BLaER1 treated with 17β-estradiol and CSF1 and Interleukin-3, amounts not matched to agents 10 nM and 100 nM (cell line): ENCODE data around the gene GRID1.

Source experiments
- H3K27ac ChIP-seq, 11 experiments: shearing (Covaris generic); formaldehyde crosslinking; 2 replicates each; pipeline ENCODE4 v1.8.1; 2022
- H3K27me3 ChIP-seq, 11 experiments: shearing (Covaris generic); formaldehyde crosslinking; 2 replicates each; pipeline ENCODE4 v1.8.1; 2022
- H3K36me3 ChIP-seq, 11 experiments: shearing (Covaris generic); formaldehyde crosslinking; 2 replicates each; pipeline ENCODE4 v1.8.1; 2022
- H3K4me1 ChIP-seq, 10 experiments: shearing (Covaris generic); formaldehyde crosslinking; 2 replicates each; pipeline ENCODE4 v1.8.1; 2022
- H3K4me2 ChIP-seq, 11 experiments: shearing (Covaris generic); formaldehyde crosslinking; 2 replicates each; pipeline ENCODE4 v1.8.1; 2022
- H3K4me3 ChIP-seq, 10 experiments: shearing (Covaris generic); formaldehyde crosslinking; 2 replicates each; pipeline ENCODE4 v1.8.1; 2022
- H3K9ac ChIP-seq, 11 experiments: shearing (Covaris generic); formaldehyde crosslinking; 2 replicates each; pipeline ENCODE4 v1.8.1; 2022
- H3K9me3 ChIP-seq, 11 experiments: shearing (Covaris generic); formaldehyde crosslinking; replicated peaks in 1 of 11; 2 replicates each; pipeline ENCODE4 v1.8.1; 2022
- H4K20me1 ChIP-seq, 11 experiments: shearing (Covaris generic); formaldehyde crosslinking; 2 replicates each; pipeline ENCODE4 v1.8.1; 2022
- Cebpa-rat ChIP-seq, 11 experiments: shearing (Covaris generic); IDR thresholded peaks; 2 replicates each; pipeline ENCODE4 v1.8.1; 2022

Gene GRID1

DNA sequence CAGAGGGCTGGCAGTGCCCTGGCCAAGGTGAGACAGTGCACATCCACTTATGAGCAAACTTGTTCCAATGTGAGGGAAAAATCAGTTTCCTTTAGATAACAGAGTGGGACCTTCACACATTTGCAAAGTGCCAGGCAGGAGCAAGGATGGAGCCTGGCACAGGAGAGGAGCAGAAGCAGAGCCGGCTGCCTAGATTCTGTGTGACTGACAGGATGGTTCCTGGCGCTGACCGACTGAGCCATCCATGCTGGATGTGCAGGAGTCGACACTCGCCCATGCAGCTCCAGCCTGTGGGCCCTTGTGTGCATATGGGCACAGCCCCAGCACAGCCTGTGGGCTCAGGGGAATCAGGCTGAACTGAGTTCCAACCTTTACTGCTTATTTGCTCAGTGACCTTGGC is 346.5 kb downstream of the GRID1 start:
- Histone ChIP-seq H3K4me1 (peaks cover 31 to 91% (median 80%) of the 10 kb centered on the region in 10 experiments), H4K20me1 (no peaks in the 10 kb centered on the region)
- no peak for TF ChIP-seq Cebpa-rat (IDR thresholded peaks at IDR 0.05)

DNA sequence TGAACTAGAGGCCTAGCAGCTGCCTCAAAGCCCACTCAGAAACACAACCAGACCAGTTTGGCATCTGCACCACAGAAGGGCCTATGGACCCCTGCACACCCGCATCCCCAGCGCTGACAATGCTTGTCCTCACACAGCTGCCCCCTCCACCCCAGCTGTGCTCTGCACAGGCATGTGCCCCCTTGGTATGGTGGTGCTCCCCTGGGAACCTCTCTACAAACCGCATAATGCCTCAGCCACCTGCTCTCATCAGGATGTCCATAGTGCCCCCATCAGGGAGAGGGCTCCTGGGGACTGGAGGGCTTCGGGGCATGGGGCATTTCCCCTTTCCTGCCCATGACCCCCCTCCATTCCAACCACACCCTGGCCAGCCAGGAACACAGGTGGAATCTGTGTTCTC is 347.5 kb downstream of the GRID1 start:
- H3K27ac ChIP-seq, result peak overlapping the region in 8 of 11 experiments; percentile 14 to 98 (median 87); a peak in 16 of 22 replicates
- H3K27me3 ChIP-seq, result no peaks in the 10 kb centered on the region
- peaks cover 31 to 84% (median 71%) of the 10 kb centered on the region in 10 experiments for H3K4me1 ChIP-seq

More for the DNA sequence above, 346.5 kb downstream of the GRID1 start:
- H3K9ac ChIP-seq, result peak overlapping the region in 4 of 11 experiments; percentile 14 to 83 (median 40); a peak in 6 of 22 replicates
- H3K27me3 ChIP-seq, result no peaks in the 10 kb centered on the region
- H3K36me3 ChIP-seq, result no peaks in the 10 kb centered on the region
- peaks cover 0 to 8% (median 0%) of the 10 kb centered on the region in 11 experiments; a peak in 2 of 22 replicates for H3K9me3 ChIP-seq
- H3K4me3 ChIP-seq, result no peak overlapping the region
- peak overlapping the region in 7 of 11 experiments; percentile 37 to 98 (median 92); a peak in 12 of 22 replicates for H3K27ac ChIP-seq
- peak overlapping the region in 10 of 11 experiments; percentile 22 to 93 (median 85); a peak in 19 of 22 replicates for H3K4me2 ChIP-seq

GRCh38 chr10:86018735-86019058 is 347.9 kb downstream of the GRID1 start:
- Histone ChIP-seq H3K36me3 (no peaks in the 10 kb centered on the region), H3K27me3 (no peaks in the 10 kb centered on the region), H3K27ac (peak overlapping the region in 8 of 11 experiments; percentile 14 to 98 (median 87); a peak in 16 of 22 replicates), H3K4me1 (peaks cover 31 to 79% (median 67%) of the 10 kb centered on the region in 10 experiments), H3K4me2 (peak overlapping the region; percentile 49 to 93 (median 84); a peak in 21 of 22 replicates), H3K9me3 (peaks cover 0 to 8% (median 0%) of the 10 kb centered on the region in 11 experiments; a peak in 2 of 22 replicates), H3K4me3 (no peak overlapping the region), H3K9ac (peak overlapping the region in 7 of 11 experiments; percentile 18 to 86 (median 78); a peak in 11 of 22 replicates), H4K20me1 (no peaks in the 10 kb centered on the region)
- TF ChIP-seq Cebpa-rat (IDR thresholded peaks at IDR 0.05), result peak in 3 of 11 experiments; percentile 43 to 87 (median 64); a peak in 6 of 22 replicates

More for the DNA sequence above, 347.5 kb downstream of the GRID1 start:
- Histone ChIP-seq H3K4me2 (peak overlapping the region in 10 of 11 experiments; percentile 60 to 93 (median 85); a peak in 19 of 22 replicates), H3K36me3 (no peaks in the 10 kb centered on the region), H3K9me3 (peaks cover 0 to 8% (median 0%) of the 10 kb centered on the region in 11 experiments; a peak in 2 of 22 replicates), H3K4me3 (no peak overlapping the region), H4K20me1 (no peaks in the 10 kb centered on the region), H3K9ac (peak overlapping the region in 6 of 11 experiments; percentile 56 to 86 (median 80); a peak in 11 of 22 replicates)
- no peak for TF ChIP-seq Cebpa-rat (IDR thresholded peaks at IDR 0.05)

DNA sequence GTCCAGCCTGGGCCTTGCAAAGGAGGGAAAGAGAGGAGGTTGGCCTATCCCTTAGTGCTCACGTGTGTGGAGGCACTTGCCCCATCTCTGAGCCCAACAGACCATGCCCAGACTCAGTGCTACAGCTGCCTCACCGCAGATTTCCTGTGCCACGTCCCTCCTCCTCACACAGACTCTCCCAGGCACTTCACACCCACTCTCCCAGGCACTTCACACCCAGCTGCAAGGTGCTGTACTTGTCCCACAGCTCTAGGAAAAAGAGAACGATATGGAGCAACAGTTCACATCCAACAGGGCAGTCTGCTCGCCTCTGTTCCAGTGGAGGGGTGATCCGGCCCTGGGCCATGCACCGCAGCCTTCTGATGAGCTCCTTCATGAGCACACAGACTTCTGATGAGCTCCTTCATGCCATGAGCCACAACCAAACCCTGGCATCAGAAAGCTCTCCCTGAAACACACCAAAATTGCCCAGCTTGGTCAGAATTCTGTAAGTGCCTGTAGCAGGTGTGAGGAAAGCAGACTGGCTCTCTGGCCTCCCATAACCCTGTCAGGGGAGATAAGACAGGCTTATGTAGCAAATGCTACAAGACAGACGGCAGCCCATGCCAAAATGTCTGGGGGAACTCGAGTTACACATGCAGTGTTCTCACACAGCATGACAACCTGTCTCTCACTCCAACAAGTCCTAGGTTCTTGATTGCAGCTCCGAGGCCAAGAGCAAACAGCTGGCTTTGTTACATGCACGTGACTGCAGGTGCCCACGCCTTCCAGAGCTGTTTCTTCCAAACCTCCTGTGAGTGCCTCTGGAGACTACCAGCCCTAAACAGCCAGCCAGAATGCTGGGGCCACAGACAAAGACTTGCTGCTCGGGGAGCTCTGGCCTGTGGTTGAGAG is 348.5 kb downstream of the GRID1 start:
- TF ChIP-seq Cebpa-rat (IDR thresholded peaks at IDR 0.05), result peak in 5 of 11 experiments; percentile 43 to 78 (median 62); a peak in 8 of 22 replicates
- Histone ChIP-seq H3K9me3 (peaks cover 0 to 8% (median 0%) of the 10 kb centered on the region in 11 experiments; a peak in 2 of 22 replicates), H4K20me1 (no peaks in the 10 kb centered on the region), H3K36me3 (no peaks in the 10 kb centered on the region), H3K4me1 (peaks cover 31 to 73% (median 66%) of the 10 kb centered on the region in 10 experiments), H3K4me2 (peak overlapping the region; percentile 49 to 93 (median 84)), H3K4me3 (peak overlapping the region in 2 of 10 experiments; percentile 25; a peak in 2 of 20 replicates), H3K9ac (peak overlapping the region in 8 of 11 experiments; percentile 18 to 86 (median 72); a peak in 15 of 22 replicates), H3K27ac (peak overlapping the region in 8 of 11 experiments; percentile 53 to 98 (median 87); a peak in 16 of 22 replicates), H3K27me3 (no peaks in the 10 kb centered on the region)

- no peaks in the 10 kb centered on the region for H3K27me3 ChIP-seq
- no peaks in the 10 kb centered on the region for H4K20me1 ChIP-seq
- H3K9ac ChIP-seq, result no peak overlapping the region
- H3K36me3 ChIP-seq, result no peaks in the 10 kb centered on the region
- TF ChIP-seq Cebpa-rat (IDR thresholded peaks at IDR 0.05), result no peak
- no peak overlapping the region; a peak in 1 of 22 replicates for H3K4me2 ChIP-seq
- peaks cover 14 to 67% (median 54%) of the 10 kb centered on the region in 10 experiments for H3K4me1 ChIP-seq
- no peak overlapping the region for H3K27ac ChIP-seq
- H3K9me3 ChIP-seq, result peaks cover 0 to 8% (median 0%) of the 10 kb centered on the region in 11 experiments; a peak in 2 of 22 replicates
- H3K4me3 ChIP-seq, result no peak overlapping the region
These were observed 353.0 kb downstream of the GRID1 start for GRCh38 chr10:86013568-86013967.

GRCh38 chr10:86007171-86007570 is 359.4 kb downstream of the GRID1 start:
- Histone ChIP-seq H3K36me3 (no peaks in the 10 kb centered on the region), H3K27ac (no peak overlapping the region), H3K4me3 (no peak overlapping the region), H3K27me3 (no peaks in the 10 kb centered on the region), H4K20me1 (no peaks in the 10 kb centered on the region), H3K9me3 (no peaks in the 10 kb centered on the region), H3K4me1 (peaks cover 0 to 30% (median 27%) of the 10 kb centered on the region in 10 experiments; a peak in 15 of 20 replicates), H3K9ac (no peak overlapping the region), H3K4me2 (no peak overlapping the region; a peak in 1 of 22 replicates)
- no peak for TF ChIP-seq Cebpa-rat (IDR thresholded peaks at IDR 0.05)

GRCh38 chr10:86004337-86004736 is 362.3 kb downstream of the GRID1 start:
- Histone ChIP-seq H3K9me3 (no peaks in the 10 kb centered on the region), H3K27ac (no peak overlapping the region)
- no peak for TF ChIP-seq Cebpa-rat (IDR thresholded peaks at IDR 0.05)

GRCh38 chr10:86003201-86003621 is 363.4 kb downstream of the GRID1 start:
- Histone ChIP-seq H3K4me2 (peak overlapping the region in 1 of 11 experiments; percentile 15; a peak in 1 of 22 replicates), H4K20me1 (no peaks in the 10 kb centered on the region), H3K36me3 (no peaks in the 10 kb centered on the region), H3K4me1 (peaks cover 0 to 7% (median 5%) of the 10 kb centered on the region in 10 experiments; a peak in 11 of 20 replicates), H3K9me3 (peaks cover 0 to under 1% (median 0%) of the 10 kb centered on the region in 11 experiments; a peak in 3 of 22 replicates), H3K27me3 (no peaks in the 10 kb centered on the region), H3K4me3 (no peak overlapping the region), H3K9ac (no peak overlapping the region), H3K27ac (no peak overlapping the region)
- no peak for TF ChIP-seq Cebpa-rat (IDR thresholded peaks at IDR 0.05)

More at GRCh38 chr10:86004337-86004736, 362.3 kb downstream of the GRID1 start:
- Histone ChIP-seq H3K27me3 (no peaks in the 10 kb centered on the region), H3K36me3 (no peaks in the 10 kb centered on the region), H3K4me2 (no peak overlapping the region), H3K4me1 (peaks cover 0 to 18% (median 15%) of the 10 kb centered on the region in 10 experiments; a peak in 15 of 20 replicates), H3K4me3 (no peak overlapping the region), H3K9ac (no peak overlapping the region), H4K20me1 (no peaks in the 10 kb centered on the region)
